ENCODE measurements around the gene RHO.
"Not testable (repeated sequence)": the region's sequence is repeated elsewhere in the genome, so short reads cannot be mapped to it uniquely, and the experiment has no call there.

RHO gene

GRCh38 chr3:129528589-129529100, at the start of gene RHO:
Gene RHO, plus strand, starts transcription at chr3:129528639. Its CDS starts 95 bp downstream, at chr3:129528734.
- no peak within 1 kb of the TSS for H3K4me3 ChIP-seq (ENCODE audit: low read length)
- no peak for TF ChIP-seq CTCF (conservative IDR thresholded peaks at IDR 0.05; ENCODE audit: low read length)

GRCh38 chr3:129481225-129481765, 47.1 kb upstream of the RHO start:
- H3K4me3 ChIP-seq (ENCODE audit: low read length): not testable (repeated sequence)
- DNase-seq (ENCODE audit: low read depth): peak; percentile 10

More at GRCh38 chr3:129528589-129529100, at the start of gene RHO:
- DNase-seq (ENCODE audit: low read depth): no peak

GRCh38 chr3:129481766-129482332, 46.6 kb upstream of the RHO start:
- no peak for TF ChIP-seq CTCF (conservative IDR thresholded peaks at IDR 0.05; ENCODE audit: low read length)
- peak; percentile 79 for DNase-seq (ENCODE audit: low read depth)
- no peak overlapping the region for H3K4me3 ChIP-seq (ENCODE audit: low read length)

GRCh38 chr3:129482721-129483120, 45.7 kb upstream of the RHO start:
- TF ChIP-seq CTCF (conservative IDR thresholded peaks at IDR 0.05; ENCODE audit: low read length): 0 out of 2 replicates have a peak, but pooled peaks have one; percentile 6
- no peak overlapping the region for H3K4me3 ChIP-seq (ENCODE audit: low read length)
- DNase-seq (ENCODE audit: low read depth): no peak

GRCh38 chr3:129483870-129484269, 44.6 kb upstream of the RHO start:
- DNase-seq (ENCODE audit: low read depth): no peak
- TF ChIP-seq CTCF (conservative IDR thresholded peaks at IDR 0.05; ENCODE audit: low read length): no peak

GRCh38 chr3:129485146-129485545, 43.3 kb upstream of the RHO start:
- DNase-seq (ENCODE audit: low read depth); H3K4me3 ChIP-seq (ENCODE audit: low read length): not testable (repeated sequence)

More at GRCh38 chr3:129483870-129484269, 44.6 kb upstream of the RHO start:
- no peak overlapping the region for H3K4me3 ChIP-seq (ENCODE audit: low read length)

GRCh38 chr3:129485721-129486663, 42.4 kb upstream of the RHO start:
- TF ChIP-seq CTCF (conservative IDR thresholded peaks at IDR 0.05; ENCODE audit: low read length): no peak
- DNase-seq (ENCODE audit: low read depth): peak; percentile 100
- peak overlapping the region; percentile 25 for H3K4me3 ChIP-seq (ENCODE audit: low read length)

Data from AG10803 (cell line).